Measurements from ENCODE around the gene FRMD4A. TPM values are rescaled to one million over a fixed set of nuclear protein-coding genes. Genes with fewer than 3 reads are reported as not detected.

FRMD4A gene
- total and polyA plus RNA-seq, 2 of the 4 experiments (the other 2 are of a cell fraction), result 30.3 to 68.8 TPM

DNA sequence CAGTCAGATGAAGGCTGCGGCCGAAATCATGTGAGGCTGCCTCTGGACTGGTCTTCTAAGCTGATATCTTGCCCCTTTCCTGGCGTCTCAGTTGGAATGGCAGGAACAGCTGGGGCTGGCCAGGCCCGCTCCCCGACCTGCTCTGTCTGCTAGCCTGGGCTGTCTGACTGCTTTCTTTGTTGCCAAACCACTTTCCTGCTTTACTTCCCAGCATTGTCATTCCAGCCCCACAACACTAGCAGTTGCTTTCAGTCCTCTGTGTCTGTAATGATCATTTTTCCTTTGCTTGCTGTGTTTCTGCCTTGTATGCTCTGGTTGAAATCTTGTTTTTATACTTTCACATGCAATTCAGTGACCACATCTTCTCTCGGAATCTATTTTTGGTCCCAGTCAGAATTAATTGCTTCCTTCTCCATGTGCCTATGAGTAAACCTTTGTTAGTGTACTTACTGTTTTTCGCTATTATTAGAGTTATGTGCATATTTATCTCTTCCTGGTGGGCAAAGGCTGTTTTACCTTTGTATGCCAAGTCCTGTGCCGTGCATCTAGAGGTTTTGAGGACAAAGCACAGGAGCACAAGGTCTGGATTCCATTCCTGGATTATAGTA, 722.4 kb downstream of the FRMD4A start:
- BruUV-seq (replicated peaks), result no TSS peak
- Histone ChIP-seq H3K36me3 (ENCODE audit: control insufficient read depth, insufficient read depth, low read length) (peaks cover 12% of the 10 kb centered on the region), H3K9me3 (ENCODE audit: control insufficient read depth, insufficient read depth, low read length) (no peaks in the 10 kb centered on the region), H2BK20ac (ENCODE audit: low read depth, low read length) (no peak overlapping the region), H2BK5ac (ENCODE audit: low read depth, low read length, poor library complexity, severe bottlenecking) (no peak overlapping the region), H4K5ac (ENCODE audit: low read depth, low read length) (no peak overlapping the region), H4K20me1 (ENCODE audit: insufficient read depth, low read length) (no peaks in the 10 kb centered on the region), H2AFZ (replicated peaks; ENCODE audit: low read length, poor library complexity) (no peak overlapping the region), H4K91ac (ENCODE audit: insufficient read depth, low read depth, low read length) (no peak overlapping the region), H4K8ac (ENCODE audit: low read depth in 2 of 2, low read length in 2 of 2) (no peak overlapping the region), H3K4ac (ENCODE audit: low read depth, low read length) (no peak overlapping the region), H3K4me1 (ENCODE audit: control insufficient read depth, insufficient read depth, low read length) (no peaks in the 10 kb centered on the region), H3K14ac (replicated peaks; ENCODE audit: low read depth, low read length) (no peak overlapping the region), H2BK15ac (ENCODE audit: low read depth, low read length) (no peak overlapping the region), H2AK9ac (replicated peaks; ENCODE audit: low read depth, low read length, poor library complexity) (no peak overlapping the region), H3K9ac (ENCODE audit: low read depth, low read length) (no peak overlapping the region), H3K18ac (ENCODE audit: low read depth, low read length) (no peak overlapping the region), H3K79me1 (ENCODE audit: low read depth in 1 of 2, low read length in 2 of 2) (peaks cover 0 to 6% of the 10 kb centered on the region in 2 experiments; a peak in 1 of 4 replicates), H2AK5ac (ENCODE audit: low read depth, low read length) (no peak overlapping the region), H3K27me3 (ENCODE audit: control insufficient read depth, insufficient read depth, low read length) (no peaks in the 10 kb centered on the region), H3K4me2 (ENCODE audit: low read depth, low read length) (no peak overlapping the region), H3K27ac (ENCODE audit: insufficient read depth, low read length) (no peak overlapping the region), H3K9me1 (ENCODE audit: insufficient read depth, low read length) (no peaks in the 10 kb centered on the region), H3K4me3 (ENCODE audit: insufficient read depth, low read depth, low read length) (no peak overlapping the region), H3K23ac (ENCODE audit: low read depth, low read length) (no peak overlapping the region), H2BK120ac (ENCODE audit: low read depth, low read length) (no peak overlapping the region), H3K56ac (ENCODE audit: extremely low read depth, insufficient read depth, low read length) (no peak overlapping the region)
- CTCF ChIA-PET, result no interaction called here
- WGBS, 2 experiments (ENCODE audit: extremely low coverage in 2 of 2, insufficient read length in 1 of 2), result 80% methylated on average over 4 of the region's 8 CpGs; no CpG with 5 or more reads in 1 of the 2 experiments
- ATAC-seq (ENCODE audit: low read depth), result no peak; the same call in 1 of the 2 replicates
- TF ChIP-seq POLR2A (IDR thresholded peaks at IDR 0.05; ENCODE audit: low read depth, low read length), result no peak
- TF ChIP-seq RFX5 (IDR thresholded peaks at IDR 0.05; ENCODE audit: low read depth, low read length), result no peak
- TF ChIP-seq, protein P1, sequence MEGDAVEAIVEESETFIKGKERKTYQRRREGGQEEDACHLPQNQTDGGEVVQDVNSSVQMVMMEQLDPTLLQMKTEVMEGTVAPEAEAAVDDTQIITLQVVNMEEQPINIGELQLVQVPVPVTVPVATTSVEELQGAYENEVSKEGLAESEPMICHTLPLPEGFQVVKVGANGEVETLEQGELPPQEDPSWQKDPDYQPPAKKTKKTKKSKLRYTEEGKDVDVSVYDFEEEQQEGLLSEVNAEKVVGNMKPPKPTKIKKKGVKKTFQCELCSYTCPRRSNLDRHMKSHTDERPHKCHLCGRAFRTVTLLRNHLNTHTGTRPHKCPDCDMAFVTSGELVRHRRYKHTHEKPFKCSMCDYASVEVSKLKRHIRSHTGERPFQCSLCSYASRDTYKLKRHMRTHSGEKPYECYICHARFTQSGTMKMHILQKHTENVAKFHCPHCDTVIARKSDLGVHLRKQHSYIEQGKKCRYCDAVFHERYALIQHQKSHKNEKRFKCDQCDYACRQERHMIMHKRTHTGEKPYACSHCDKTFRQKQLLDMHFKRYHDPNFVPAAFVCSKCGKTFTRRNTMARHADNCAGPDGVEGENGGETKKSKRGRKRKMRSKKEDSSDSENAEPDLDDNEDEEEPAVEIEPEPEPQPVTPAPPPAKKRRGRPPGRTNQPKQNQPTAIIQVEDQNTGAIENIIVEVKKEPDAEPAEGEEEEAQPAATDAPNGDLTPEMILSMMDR (conservative IDR thresholded peaks at IDR 0.05; ENCODE audit: low read depth, low read length), result no peak
- no peak for TF ChIP-seq CEBPB (IDR thresholded peaks at IDR 0.05; ENCODE audit: low read depth, low read length)
- no peak for TF ChIP-seq MXI1 (IDR thresholded peaks at IDR 0.05; ENCODE audit: borderline replicate concordance, low read depth, low read length)
- TF ChIP-seq BHLHE40 (IDR thresholded peaks at IDR 0.05; ENCODE audit: low read depth, low read length), result no peak
- no peak for TF ChIP-seq NFE2L2 (IDR thresholded peaks at IDR 0.05; ENCODE audit: low read depth, low read length)
- TF ChIP-seq FOS (IDR thresholded peaks at IDR 0.05; ENCODE audit: low read depth, low read length), result no peak
- TF ChIP-seq, protein P2, sequence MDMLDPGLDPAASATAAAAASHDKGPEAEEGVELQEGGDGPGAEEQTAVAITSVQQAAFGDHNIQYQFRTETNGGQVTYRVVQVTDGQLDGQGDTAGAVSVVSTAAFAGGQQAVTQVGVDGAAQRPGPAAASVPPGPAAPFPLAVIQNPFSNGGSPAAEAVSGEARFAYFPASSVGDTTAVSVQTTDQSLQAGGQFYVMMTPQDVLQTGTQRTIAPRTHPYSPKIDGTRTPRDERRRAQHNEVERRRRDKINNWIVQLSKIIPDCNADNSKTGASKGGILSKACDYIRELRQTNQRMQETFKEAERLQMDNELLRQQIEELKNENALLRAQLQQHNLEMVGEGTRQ (IDR thresholded peaks at IDR 0.05; ENCODE audit: low read depth, low read length), result no peak
- TF ChIP-seq RAD21 (IDR thresholded peaks at IDR 0.05; ENCODE audit: low read length), result no peak
- intact Hi-C loops (cut with micrococcal nuclease) (no loop called here), in situ Hi-C loops (cut with MboI; ENCODE audit: low sequenced_read_pairs) (no loop called here), dilution Hi-C loops (cut with HindIII; ENCODE audit: low sequenced_read_pairs, unreplicated experiment) (no loop called here)
- POLR2A ChIA-PET (ENCODE audit: unreplicated experiment), result no interaction called here
- DNase-seq, result no peak

Measured in IMR-90 (cell line).